ENCODE data around the gene CCNL2.

The CCNL2 gene

DNA sequence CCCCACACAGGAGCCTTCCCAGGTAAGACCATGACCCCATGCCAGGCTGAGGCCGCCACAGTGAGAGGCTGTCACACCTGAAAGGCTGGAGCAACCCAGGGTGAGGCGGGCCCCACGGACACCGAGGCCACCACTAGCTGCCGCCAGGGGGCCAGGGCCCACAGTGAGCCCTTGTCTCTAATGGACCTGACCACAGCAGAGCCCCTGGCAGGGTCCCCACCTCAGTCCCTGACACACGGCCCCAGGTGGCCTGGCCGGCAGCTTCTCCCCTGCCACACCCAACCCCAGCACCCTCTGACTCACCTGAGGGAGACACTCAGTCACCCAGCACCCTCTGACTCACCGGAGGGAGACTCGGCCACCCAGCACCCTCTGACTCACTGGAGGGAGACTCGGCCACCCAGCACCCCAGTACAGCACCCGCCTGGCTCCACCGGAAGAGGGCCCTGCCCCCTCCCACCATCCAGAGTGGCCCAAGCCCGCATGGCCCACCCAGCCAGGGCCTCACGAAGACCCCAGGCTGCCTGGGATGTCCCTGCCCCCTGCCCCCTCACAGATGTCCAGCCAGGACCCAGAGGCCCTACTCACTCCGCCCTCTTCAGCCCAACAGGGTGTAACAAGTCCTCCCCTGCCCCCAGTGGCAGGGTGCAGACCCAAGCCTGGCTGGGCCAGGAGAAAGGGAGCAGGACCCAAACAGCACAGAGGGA, 54.3 kb downstream of the CCNL2 start:
- DNase-seq (ENCODE audit: low read depth in 3 of 3, low spot score in 1 of 3): no peak

DNA sequence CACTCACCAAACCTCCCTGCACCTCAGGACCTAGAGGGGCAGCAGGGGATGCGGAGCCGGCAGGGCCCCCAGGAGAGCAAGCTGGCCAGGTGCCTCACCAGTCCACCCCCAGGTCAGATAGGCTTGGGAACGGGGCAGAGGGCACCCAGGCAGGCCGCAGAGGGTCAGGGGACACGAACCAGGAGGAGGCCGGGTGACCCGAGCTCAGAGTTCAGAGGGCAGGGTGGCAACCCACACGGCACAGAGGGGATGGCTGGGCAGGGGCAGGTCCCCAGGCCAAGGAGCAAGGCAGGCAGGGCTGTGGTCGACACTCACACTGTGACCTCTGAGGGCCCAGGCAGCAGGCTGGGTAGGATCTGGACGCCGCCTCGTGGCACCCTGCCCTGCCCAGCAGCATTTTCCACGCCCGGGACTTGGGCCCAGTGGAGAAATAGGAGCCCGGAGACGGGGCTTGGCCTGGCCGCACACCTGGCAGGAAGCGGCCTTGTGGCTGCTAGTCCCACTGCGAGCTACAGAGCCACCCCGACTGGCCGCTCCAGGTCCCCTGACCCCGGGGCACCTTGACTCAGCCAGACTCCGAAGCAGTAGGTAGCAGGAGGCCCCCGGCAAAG, 55.2 kb downstream of the CCNL2 start:
- DNase-seq (ENCODE audit: low read depth in 3 of 3, low spot score in 1 of 3): no peak

DNA sequence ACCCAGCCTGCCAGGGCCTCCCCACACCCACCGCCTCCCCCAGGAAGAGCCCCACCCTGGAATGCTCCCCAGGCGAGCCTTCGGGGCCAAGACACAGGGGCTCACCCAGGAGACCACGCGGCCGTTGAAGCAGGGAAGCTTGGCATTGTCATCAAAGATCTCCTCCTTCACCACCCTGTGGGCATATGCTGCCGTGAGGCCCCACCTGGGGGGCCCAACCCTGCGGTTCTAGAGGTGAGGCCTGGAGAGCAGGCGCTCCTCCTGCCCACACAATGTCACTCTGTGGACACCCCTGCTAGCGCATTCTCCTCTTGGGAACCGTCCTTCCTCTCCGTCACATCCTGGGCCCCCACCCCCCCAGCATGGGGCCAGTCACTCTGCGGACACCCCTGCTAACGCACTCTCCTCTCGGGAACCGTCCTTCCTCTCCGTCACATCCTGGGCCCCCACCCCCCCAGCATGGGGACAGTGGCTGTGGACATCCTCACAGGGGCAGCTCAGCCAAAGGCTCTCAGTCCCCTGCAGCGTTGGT, 56.5 kb downstream of the CCNL2 start:
- no peak for DNase-seq (ENCODE audit: low read depth in 3 of 3, low spot score in 1 of 3)

DNA sequence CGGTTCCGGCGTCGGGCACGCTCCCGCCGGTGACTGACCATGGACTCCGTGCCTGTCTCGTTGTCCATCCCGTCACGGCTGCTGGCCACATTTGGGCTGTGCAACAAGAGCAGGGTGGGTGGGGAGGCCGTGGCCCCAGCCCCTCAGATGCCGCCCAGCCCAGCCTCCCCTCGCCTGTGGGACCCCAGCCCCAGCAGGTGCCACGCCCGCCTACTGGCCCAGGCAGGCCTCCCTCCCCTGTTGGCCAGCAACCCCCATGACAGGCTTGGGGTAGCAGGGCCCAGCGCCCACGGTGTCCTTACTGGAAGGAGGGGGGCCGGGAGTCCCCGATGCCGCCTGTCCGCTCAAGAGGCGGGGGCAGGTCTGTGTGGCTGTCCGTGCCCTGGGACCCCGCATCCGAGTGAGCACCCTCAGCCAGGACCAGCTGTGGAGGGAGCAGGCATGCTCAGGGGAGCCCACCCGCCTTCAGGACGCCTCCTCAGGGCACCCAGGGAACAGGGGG, 57.0 kb downstream of the CCNL2 start:
- DNase-seq (ENCODE audit: low read depth in 3 of 3, low spot score in 1 of 3): no peak

DNA sequence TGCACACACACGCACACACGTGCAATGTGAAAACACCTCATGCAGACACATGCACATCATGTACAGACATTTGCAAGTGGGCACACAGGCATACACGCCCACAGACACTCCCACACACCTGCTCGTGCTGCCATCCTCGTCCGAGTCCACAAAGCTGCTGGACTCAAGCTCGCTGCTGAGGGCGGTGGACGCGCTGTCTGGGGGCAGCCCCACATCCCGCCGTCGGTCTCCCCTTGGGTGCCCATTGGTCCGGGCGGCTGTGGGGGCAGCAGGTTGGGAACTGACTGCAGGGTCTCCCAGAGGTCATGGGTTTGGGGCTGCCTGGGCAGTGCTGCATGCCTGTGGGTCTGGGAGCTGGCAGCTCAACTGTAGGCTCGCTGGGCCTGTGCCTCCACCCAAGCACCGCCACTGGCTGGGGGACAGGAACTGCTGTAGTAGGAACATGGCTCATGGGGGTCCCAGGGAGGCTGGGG, 57.5 kb downstream of the CCNL2 start:
- no peak for DNase-seq (ENCODE audit: low read depth in 3 of 3, low spot score in 1 of 3)

DNA sequence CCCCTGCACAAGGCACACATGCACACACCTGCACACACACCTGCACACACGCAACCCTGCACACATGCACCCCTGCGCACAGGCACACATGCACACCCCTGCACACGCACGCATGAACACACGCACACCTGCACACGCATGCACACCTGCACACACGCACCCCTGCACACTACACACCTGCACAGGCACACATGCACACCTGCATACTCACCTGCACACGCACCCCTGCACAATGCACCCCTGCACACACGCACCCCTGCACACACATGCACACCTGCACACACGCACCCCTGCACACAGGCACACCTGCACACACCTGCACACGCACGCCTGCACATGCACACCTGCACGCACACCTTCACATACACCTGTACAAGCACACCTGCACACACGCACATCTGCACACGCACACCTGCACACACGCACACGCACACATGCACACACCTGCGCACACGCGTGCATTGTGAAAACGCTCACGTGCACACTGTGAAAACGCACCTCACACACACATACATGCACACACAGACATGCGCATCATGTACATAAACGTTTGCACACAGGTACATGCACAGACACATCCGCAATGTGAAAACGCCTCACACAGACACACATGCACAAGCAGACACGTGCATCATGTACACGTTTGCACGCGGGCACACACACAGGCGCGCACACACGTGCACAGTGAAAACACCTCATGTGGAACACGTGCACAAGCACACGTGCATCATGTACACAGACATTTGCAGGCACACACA, 58.2 kb downstream of the CCNL2 start:
- no peak for DNase-seq (ENCODE audit: low read depth in 3 of 3, low spot score in 1 of 3)

DNA sequence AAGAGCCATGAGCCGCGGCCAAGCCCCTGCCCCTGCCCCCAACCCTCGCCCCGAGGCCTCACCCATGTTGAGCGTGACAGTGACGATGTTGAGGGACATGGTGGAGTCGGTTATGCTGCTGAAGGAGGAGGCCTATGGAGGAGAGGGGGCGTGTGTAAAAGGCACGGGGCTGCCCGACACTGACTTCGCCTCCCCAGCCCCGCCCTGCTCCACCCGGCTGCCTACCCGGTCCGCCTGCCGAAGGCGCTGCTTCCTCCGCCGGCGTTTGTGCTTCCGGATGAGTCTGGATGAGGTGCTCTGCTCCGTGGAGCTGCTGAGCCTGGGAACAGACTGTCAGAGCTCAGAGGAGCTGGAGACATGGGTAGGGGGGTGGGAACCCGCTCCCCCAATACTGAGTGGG, 59.0 kb downstream of the CCNL2 start:
- no peak for DNase-seq (ENCODE audit: low read depth in 3 of 3, low spot score in 1 of 3)

DNA sequence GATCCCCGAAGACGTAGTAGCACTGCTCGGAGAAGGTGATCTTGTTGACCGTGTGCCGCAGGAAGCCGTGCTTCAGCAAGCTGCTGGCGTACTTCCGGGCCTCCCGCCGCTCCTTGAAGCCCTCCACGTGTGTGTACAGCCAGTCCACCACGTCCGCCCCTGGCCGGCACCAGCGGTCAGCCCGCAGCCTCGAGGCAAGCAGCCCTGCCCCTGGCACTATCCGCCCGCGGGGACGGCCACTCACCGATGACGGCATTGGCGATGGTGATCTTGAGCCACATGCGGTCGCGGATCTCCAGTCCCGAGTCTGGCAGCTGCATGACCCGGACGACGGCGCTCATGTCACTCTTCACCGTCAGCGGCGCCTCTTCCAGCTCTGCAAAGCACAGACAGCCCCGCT, 60.9 kb downstream of the CCNL2 start:
- no peak for DNase-seq (ENCODE audit: low read depth in 3 of 3, low spot score in 1 of 3)

DNA sequence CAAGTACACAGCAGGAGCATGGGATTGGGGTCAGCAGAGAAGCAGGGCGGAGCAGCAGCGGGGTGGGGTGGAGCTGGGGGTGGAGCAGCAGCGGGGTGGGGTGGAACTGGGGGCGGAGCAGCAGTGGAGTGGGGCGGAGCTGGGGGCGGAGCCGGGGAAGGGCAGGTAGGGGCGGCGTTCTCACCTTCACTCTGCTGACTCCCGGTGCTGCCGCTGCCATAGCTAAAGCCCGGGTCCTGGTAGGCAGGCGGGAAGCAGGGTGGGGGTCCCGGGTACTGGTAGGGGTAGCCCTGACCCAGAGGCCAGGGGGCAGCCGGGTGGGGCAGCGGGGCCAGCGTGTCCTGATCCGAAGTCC, 61.4 kb downstream of the CCNL2 start:
- DNase-seq (ENCODE audit: low read depth in 3 of 3, low spot score in 1 of 3): no peak

DNA sequence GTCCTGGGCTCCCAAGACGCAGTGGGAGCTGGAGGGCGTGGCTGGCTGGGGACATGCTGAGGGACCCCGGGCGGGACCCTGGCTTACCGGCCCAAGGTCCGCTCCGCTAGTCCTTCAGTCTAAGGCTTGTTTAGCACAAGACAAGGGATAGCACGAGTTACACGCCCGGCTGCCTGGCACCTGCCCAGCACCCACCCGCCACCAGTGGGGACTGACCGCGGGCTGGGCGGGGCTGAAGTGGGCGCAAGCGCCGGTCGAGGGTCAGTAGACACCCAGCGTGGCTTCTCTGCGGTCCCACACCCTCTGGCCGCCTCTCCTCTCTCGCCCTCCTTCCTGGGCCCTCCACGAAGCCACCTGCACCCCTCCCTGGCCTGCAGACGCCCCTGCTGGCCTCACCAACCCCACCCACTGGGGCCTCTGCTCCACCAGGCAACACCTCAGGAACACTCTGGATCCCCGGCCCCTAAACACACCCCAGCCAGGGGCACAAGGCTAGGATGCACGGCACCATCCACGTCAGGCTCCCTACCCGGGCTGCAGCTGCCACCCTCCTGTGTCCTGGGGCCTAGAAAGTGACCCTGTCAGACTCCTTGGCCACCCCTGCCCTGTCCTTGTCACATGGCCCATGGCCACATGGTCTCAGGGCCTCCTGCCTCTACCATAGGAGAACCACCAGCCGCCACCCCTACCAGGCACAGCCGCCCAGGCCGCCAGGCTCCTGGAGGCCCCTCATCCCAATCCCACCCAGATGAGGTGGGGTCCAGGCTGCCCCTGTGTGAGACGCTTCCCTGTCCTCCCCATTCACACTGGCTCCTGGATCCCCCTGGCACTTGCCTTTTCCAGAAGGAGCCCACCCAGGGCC, 62.0 kb downstream of the CCNL2 start:
- DNase-seq (ENCODE audit: low read depth in 3 of 3, low spot score in 1 of 3): no peak

DNA sequence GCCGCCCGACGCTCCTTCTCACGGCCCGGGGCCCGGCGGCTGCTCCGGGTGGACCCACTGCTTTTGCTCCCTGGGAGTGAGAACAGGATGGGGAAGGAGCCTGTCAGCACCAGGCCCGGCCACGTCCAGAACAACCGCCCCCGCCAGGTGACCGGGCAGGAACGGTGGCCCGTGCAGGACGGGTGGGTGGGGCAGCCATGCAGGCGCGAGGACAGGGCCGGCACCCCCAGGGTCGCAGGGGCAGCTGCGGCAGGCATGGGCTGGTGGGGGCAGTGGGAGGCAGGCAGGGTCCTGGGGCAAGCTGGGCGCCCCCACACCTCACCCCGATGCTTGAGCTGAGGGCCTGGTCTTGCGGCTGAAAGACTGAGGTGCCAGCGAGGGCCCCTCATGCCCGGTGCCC, 62.7 kb downstream of the CCNL2 start:
- no peak for DNase-seq (ENCODE audit: low read depth in 3 of 3, low spot score in 1 of 3)

DNA sequence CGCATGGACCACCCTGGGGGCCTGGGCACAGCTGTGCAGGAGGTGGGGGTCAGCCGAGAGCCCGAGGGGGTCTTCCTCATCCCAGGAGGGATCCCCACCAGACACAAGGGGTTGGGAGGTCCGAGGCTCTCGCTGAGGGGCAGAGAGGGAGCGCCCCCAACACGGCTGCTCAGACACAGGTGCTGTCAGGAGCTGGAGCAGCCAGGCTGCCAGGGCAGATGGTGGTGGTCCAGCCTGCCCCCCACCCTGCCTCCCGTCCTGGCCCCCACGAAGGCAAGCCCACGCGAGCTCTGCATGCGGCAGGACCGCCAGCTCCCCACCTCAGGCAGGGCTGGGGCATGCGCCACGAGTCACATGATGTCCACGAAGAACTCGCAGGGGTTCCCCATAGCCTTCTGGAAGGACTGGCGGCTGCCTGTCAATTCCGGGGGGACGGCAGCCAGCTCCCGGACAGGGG, 63.3 kb downstream of the CCNL2 start:
- DNase-seq (ENCODE audit: low read depth in 3 of 3, low spot score in 1 of 3): no peak
